NCI-H524 (cell line): ENCODE results near the gene PCDHGA5.
"Not testable (repeated sequence)": the region's sequence is repeated elsewhere in the genome, so short reads cannot be mapped to it uniquely, and the experiment has no call there.

Experiments used
- DNase-seq, 2 experiments: peaks; one replicate each; lab custom pipeline; 2025; lab: John Stamatoyannopoulos, UW

Gene PCDHGA5

GRCh38 chr5:141363952-141364660 lies at the start of gene PCDHGA5:
TSS of gene PCDHGA5 (plus strand) at chr5:141364162. CDS start at chr5:141364331, 169 bp downstream.
- no peak for DNase-seq

DNA sequence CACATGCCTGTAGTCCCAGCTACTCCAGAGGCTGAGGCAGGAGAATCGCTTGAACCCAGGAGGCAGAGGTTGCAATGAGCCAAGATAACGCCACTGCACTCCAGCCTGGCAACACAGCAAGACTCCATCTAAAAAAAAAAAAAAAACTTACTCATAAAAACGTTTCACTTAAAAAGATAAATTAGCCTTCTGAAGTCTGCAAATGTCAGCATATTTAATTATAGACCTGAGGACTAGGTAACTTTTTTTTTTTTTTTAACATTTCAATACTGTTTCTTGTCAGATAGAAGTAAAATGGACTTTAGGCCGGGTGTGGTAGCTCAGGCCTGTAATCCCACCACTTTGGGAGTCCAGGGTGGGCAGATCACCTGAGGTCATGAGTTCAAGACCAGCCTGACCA lies 47.0 kb upstream of the PCDHGA5 start:
- DNase-seq = not testable (repeated sequence)

- DNase-seq = no peak
Observed at GRCh38 chr5:141319202-141319601, 44.8 kb upstream of the PCDHGA5 start.

GRCh38 chr5:141319699-141320098 lies 44.3 kb upstream of the PCDHGA5 start:
- DNase-seq = no peak

- peak; percentile 76 to 89 for DNase-seq
Observed at GRCh38 chr5:141320225-141321169, 43.5 kb upstream of the PCDHGA5 start, which contains the start of gene TAF7. TSS of gene TAF7 (minus strand) at chr5:141320784. CDS start at chr5:141320044, 740 bp downstream.

- no peak for DNase-seq
Observed at GRCh38 chr5:141322261-141322660, 41.7 kb upstream of the PCDHGA5 start.

DNA sequence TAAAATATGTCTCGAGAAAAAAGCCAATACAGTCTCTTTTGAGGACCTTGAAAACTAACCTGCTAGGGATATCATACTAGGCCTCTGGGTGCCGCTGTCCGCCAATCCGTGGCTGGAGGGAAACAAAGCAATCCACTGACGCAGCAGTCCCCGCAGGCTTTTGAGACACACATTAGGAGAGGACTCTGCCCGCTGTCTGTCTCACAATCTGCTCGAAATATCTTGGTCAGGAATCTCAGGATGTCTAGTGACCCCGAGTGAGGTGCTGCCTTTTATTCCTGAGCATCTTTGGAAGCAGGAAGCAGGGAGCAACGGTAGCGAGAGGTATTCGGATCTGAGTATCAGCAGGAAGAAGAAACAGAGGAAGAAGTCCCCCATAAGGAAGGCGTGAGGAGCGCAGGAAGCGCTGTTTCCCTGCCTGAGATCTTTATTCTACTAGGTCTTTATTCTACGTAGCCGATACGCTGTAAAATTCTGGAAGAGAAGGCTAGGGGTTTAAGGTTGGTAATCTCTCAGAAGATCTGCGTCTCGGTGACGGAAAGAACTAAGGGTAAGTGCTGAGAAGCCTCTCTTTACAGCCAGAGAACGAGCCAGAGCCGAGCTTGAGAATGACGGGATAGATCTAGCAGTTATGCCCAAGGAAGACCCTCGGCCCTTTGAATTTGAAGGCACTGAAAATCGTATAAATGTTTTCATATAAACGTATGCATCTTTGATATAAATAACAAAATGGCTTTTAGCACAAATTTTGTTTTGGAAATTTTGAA lies 37.7 kb upstream of the PCDHGA5 start:
- DNase-seq = peak; percentile 1 to 28

GRCh38 chr5:141328231-141328630 lies 35.7 kb upstream of the PCDHGA5 start:
- no peak for DNase-seq

- DNase-seq = peak in 1 of 2 experiments; percentile 0
Observed at GRCh38 chr5:141330299-141331080, 33.5 kb upstream of the PCDHGA5 start, which contains the start of gene PCDHGA1. TSS of gene PCDHGA1 (plus strand) at chr5:141330514.

- DNase-seq = not testable (repeated sequence)
Observed at GRCh38 chr5:141332571-141332970, 31.4 kb upstream of the PCDHGA5 start.

DNA sequence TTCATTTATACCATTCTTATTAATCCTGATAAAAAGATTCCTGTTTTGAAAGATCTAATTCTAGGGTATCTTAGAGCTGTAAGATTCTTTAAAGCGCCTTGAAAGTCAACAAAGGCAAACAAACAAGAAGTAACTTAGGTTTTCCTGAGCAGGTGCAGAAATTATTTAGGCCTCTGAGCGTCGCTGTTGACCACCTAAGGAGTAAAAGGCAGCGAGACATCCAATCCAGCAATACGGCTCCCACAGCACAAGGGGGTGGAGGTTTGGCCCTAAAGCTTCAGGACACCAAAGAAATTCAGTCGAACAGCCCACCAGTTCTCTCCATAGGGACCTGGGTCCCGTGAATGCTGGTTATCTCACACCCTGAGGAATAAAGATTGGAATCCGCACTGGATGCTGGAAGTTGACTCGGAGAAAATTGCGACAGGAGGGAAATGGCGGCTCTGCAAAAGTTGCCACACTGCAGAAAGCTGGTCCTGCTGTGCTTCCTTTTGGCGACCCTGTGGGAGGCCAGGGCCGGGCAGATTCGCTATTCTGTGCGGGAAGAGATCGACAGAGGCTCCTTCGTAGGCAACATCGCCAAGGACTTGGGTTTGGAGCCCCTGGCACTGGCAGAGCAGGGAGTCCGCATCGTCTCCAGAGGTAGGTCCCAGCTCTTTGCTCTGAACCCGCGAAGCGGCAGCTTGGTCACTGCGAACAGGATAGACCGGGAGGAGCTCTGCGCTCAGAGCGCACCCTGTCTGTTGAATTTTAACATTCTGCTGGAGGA lies 25.2 kb upstream of the PCDHGA5 start, which contains the start of gene PCDHGA2:
Gene PCDHGA2 (plus strand): TSS at position 223 of the 769 bp plus-strand sequence.
- DNase-seq = peak in 1 of 2 experiments; percentile 13

GRCh38 chr5:141340781-141341354 lies 23.1 kb upstream of the PCDHGA5 start:
- DNase-seq = not testable (repeated sequence)

- no peak for DNase-seq
Observed at GRCh38 chr5:141342773-141343172, 21.2 kb upstream of the PCDHGA5 start.

GRCh38 chr5:141343242-141343952 lies 20.6 kb upstream of the PCDHGA5 start, which contains the start of gene PCDHGA3:
TSS of gene PCDHGA3 (plus strand) at chr5:141343829. CDS start at chr5:141344034, 205 bp downstream.
- DNase-seq = peak in 1 of 2 experiments; percentile 0

DNA sequence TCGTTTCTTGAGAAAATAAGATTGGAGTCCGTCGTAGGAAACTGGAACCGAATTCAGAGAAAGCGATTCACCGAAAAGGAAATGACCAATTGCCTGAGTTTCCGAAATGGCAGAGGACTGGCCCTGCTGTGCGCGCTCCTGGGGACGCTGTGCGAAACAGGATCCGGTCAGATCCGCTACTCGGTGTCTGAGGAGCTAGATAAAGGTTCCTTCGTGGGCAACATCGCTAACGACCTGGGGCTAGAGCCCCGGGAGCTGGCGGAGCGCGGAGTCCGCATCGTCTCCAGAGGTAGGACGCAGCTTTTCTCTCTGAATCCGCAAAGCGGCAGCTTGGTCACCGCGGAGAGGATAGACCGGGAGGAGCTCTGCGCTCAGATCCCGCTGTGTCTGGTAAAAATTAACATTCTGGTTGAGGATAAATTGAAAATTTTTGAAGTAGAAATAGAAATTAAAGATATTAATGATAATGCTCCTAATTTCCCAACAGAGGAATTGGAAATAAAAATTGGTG lies 20.0 kb upstream of the PCDHGA5 start:
- no peak for DNase-seq

DNA sequence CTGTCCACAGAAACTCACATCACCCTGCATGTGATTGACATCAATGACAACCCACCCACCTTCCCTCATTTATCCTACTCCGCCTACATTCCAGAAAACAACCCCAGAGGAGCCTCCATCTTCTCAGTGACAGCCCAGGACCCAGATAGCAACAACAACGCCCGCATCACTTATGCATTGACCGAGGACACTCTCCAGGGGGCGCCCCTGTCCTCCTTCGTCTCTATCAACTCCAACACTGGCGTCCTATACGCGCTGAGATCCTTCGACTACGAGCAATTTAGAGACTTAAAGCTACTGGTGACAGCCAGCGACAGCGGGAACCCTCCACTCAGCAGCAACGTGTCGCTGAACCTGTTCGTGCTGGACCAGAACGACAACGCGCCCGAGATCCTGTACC lies 18.6 kb upstream of the PCDHGA5 start:
- DNase-seq = no peak

DNA sequence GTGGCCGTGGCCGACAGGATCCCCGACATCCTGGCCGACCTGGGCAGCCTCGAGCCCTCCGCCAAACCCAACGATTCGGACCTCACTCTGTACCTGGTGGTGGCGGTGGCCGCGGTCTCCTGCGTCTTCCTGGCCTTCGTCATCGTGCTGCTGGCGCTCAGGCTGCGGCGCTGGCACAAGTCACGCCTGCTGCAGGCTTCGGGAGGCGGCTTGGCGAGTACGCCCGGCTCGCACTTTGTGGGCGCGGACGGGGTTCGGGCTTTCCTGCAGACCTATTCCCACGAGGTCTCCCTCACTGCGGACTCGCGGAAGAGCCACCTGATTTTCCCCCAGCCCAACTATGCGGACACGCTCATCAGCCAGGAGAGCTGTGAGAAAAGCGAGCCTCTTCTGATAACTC lies 17.9 kb upstream of the PCDHGA5 start:
- DNase-seq = not testable (repeated sequence)

DNA sequence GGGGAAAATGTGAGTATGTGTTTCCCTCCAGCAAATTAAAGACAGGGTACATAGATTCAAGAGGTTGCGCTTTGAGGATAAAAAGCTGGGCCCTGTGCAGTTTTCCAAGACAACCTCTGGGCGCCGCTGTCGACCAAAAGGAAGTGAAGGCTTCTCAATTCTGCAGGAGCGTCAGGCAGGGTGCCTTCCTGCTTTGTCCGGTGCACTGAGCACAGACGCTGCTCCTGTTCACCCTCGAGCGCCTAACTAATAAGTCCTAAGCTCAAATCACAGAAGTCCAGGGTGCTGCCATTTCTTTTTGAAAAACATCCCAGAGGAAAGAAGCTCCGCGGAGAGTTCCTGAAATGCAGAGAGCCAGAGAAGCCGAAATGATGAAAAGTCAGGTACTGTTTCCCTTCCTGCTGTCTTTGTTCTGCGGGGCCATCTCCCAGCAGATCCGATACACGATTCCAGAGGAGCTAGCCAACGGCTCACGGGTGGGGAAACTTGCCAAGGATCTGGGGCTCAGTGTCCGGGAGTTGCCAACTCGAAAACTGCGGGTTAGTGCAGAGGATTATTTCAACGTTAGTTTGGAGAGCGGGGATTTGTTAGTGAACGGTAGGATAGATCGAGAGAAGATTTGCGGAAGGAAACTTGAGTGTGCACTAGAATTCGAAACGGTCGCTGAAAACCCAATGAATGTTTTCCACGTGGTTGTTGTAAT lies 13.9 kb upstream of the PCDHGA5 start, which contains the start of gene PCDHGB1:
Gene PCDHGB1 (plus strand): TSS at position 183 of the 703 bp plus-strand sequence. CDS start 162 bp downstream, at position 345.
- DNase-seq = peak; percentile 2 to 25
